Measurements from ENCODE around the gene NCOA7. TPM values are rescaled to one million over a fixed set of nuclear protein-coding genes. Genes with fewer than 3 reads are reported as not detected.

The NCOA7 gene
- total and polyA plus RNA-seq, 10 of the 15 experiments (the other 5 are each of a cell fraction or from before 2014, with no cell fraction given) = 18.9 to 50.3 (median 34.2) TPM

GRCh38 chr6:125961117-125961516 lies 170.4 kb downstream of the NCOA7 start:
- no peaks in the 10 kb centered on the region for H3K9me3 ChIP-seq (replicated peaks; ENCODE audit: control insufficient read depth, insufficient read depth, low read length)
- TF ChIP-seq ZBTB33 (IDR thresholded peaks at IDR 0.05) = no peak
- TF ChIP-seq MEF2A (IDR thresholded peaks at IDR 0.05; ENCODE audit: insufficient read depth, low read depth, low read length) = no peak
- TF ChIP-seq CBFB (IDR thresholded peaks at IDR 0.05; ENCODE audit: low read depth) = no peak
- TF ChIP-seq FOXK2 (IDR thresholded peaks at IDR 0.05) = no peak
- no peak for TF ChIP-seq GABPA (IDR thresholded peaks at IDR 0.05; ENCODE audit: low read depth)
- no peak for TF ChIP-seq HDGF (IDR thresholded peaks at IDR 0.05)
- TF ChIP-seq KLF5 (IDR thresholded peaks at IDR 0.05; ENCODE audit: partially characterized antibody) = no peak
- TF ChIP-seq EZH2 (IDR thresholded peaks at IDR 0.05; ENCODE audit: borderline replicate concordance, control insufficient read depth, low read depth, low read length) = no peak
- TF ChIP-seq KDM1A (IDR thresholded peaks at IDR 0.05; ENCODE audit: borderline replicate concordance) = no peak
- no peak for TF ChIP-seq POLR2AphosphoS2 (IDR thresholded peaks at IDR 0.05; ENCODE audit: low read depth, low read length)
- H3K4me2 ChIP-seq (ENCODE audit: control insufficient read depth, insufficient read depth) = no peak overlapping the region
- SMC1A ChIA-PET (ENCODE audit: uncharacterized antibody, unreplicated experiment) = interaction anchor here (0.6 to 4.4 kb wide), 5 partner anchors 9 to 599 kb away, joined by 3 to 23 read pairs (median 11); no protein-coding TSS in a partner anchor
- RAD21 ChIA-PET (ENCODE audit: unreplicated experiment) = interaction anchor here (0.8 to 1.4 kb wide), 3 partner anchors 12 to 180 kb away, joined by 3 to 6 read pairs (median 5); no protein-coding TSS in a partner anchor
- 67% methylated on average over 3 of the region's 3 CpGs for WGBS (ENCODE audit: insufficient coverage, insufficient replicate concordance, low lambda C conversion rate, missing lambda C conversion rate)
- no peak overlapping the region for H3K9ac ChIP-seq (ENCODE audit: control insufficient read depth, insufficient read depth, low read length)
- no peaks in the 10 kb centered on the region for H4K20me1 ChIP-seq (ENCODE audit: control insufficient read depth, insufficient read depth)
- no peak for FAIRE-seq
- CTCF ChIA-PET = interaction anchor here (1.1 to 15.3 kb wide), 6 partner anchors 9 to 173 kb away, joined by 3 to 505 read pairs (median 10); partner anchors contain the start of genes NCOA7 and TRMT11
- in situ Hi-C loops (cut with MboI) = no loop called here
- no peak for DNase-seq (ENCODE audit: low read depth, low spot score)
- no peaks in the 10 kb centered on the region for H3K27me3 ChIP-seq (replicated peaks in 1 of 2; ENCODE audit: control insufficient read depth in 2 of 2, insufficient read depth in 2 of 2, low read length in 1 of 2)
- no peaks in the 10 kb centered on the region for H3K36me3 ChIP-seq (ENCODE audit: control insufficient read depth in 2 of 2, insufficient read depth in 2 of 2, low read length in 1 of 2)
- peaks cover 5% of the 10 kb centered on the region for H3K4me1 ChIP-seq (ENCODE audit: control insufficient read depth, insufficient read depth, low read length)
- H3K27ac ChIP-seq (ENCODE audit: control insufficient read depth, insufficient read depth) = no peak overlapping the region
- peaks cover 17% of the 10 kb centered on the region for H3K79me2 ChIP-seq (ENCODE audit: control insufficient read depth, insufficient read depth, low read length)
- H2AFZ ChIP-seq (ENCODE audit: control insufficient read depth, low read depth, low read length) = no peak overlapping the region
- ATAC-seq = no peak
- POLR2A ChIA-PET = interaction anchor here (1.4 kb wide), 1 partner anchor 10 kb away, joined by 5 read pairs; no protein-coding TSS in a partner anchor
- H3K4me3 ChIP-seq = no peak overlapping the region
- BruUV-seq (replicated peaks) = no TSS peak
- intact Hi-C loops (cut with micrococcal nuclease; ENCODE audit: unreplicated experiment) = no loop called here

Data from GM12878 (cell line).